DND-41 (cell line): Measurements from ENCODE around the gene DSCAM.

Experiments
- ATAC-seq: fragments of 200-7000 bp; cut with Tn5 transposase; 3 replicates; pipeline ENCODE4 v1.9.1; 2021; ENCODE audit warnings: low read depth; ENCODE audit not compliant: insufficient read depth
- DNase-seq: peaks from one replicate; pipeline ENCODE4 v3.0.0-alpha.2; 2020
- H2AFZ ChIP-seq: 2 replicates; pipeline ENCODE4 v1.6.0; 2012; ENCODE audit warnings: low read depth, low read length
- H3K27ac ChIP-seq: 2 replicates; pipeline ENCODE4 v1.5.1; 2012; ENCODE audit warnings: low read length, inconsistent platforms
- H3K27me3 ChIP-seq: fragments of 200-600 bp; sonication (generic); 2 replicates; pipeline ENCODE4 v1.6.0; 2012; ENCODE audit warnings: low read length, mild to moderate bottlenecking, inconsistent platforms; ENCODE audit not compliant: insufficient read depth, poor library complexity
- H3K36me3 ChIP-seq: 2 replicates; pipeline ENCODE4 v1.5.1; 2012; ENCODE audit warnings: low read length, inconsistent platforms; ENCODE audit not compliant: insufficient read depth
- H3K4me1 ChIP-seq: 2 replicates; pipeline ENCODE4 v1.5.1; 2012; ENCODE audit warnings: mild to moderate bottlenecking, low read length; ENCODE audit not compliant: insufficient read depth
- H3K4me2 ChIP-seq: 2 replicates; pipeline ENCODE4 v1.6.0; 2012; ENCODE audit warnings: mild to moderate bottlenecking, moderate library complexity, low read length, inconsistent platforms; ENCODE audit not compliant: insufficient read depth
- H3K4me3 ChIP-seq, 2 experiments: fragments of 200-600 bp in 1 of 2; shearing (Covaris generic) in 1 of 2; 2 replicates each; pipeline ENCODE4 v1.5.1; 2012 to 2016; ENCODE audit warnings: inconsistent platforms in 2 of 2, low read length in 2 of 2, mild to moderate bottlenecking in 2 of 2, low read depth in 1 of 2, moderate library complexity in 1 of 2
- H3K79me2 ChIP-seq: 2 replicates; pipeline ENCODE4 v1.6.0; 2012; ENCODE audit warnings: low read length, inconsistent platforms; ENCODE audit not compliant: insufficient read depth
- H3K9ac ChIP-seq: 2 replicates; pipeline ENCODE4 v1.6.0; 2012; ENCODE audit warnings: low read depth, mild to moderate bottlenecking, inconsistent platforms, low read length, moderate library complexity
- H3K9me3 ChIP-seq: 2 replicates; pipeline ENCODE4 v1.5.1; 2012; ENCODE audit warnings: low read length, moderate library complexity, mild to moderate bottlenecking, inconsistent platforms; ENCODE audit not compliant: insufficient read depth, severe bottlenecking
- H4K20me1 ChIP-seq: 2 replicates; pipeline ENCODE4 v1.6.0; 2012; ENCODE audit warnings: low read length; ENCODE audit not compliant: insufficient read depth
- EZH2 ChIP-seq: IDR thresholded peaks from 3 replicates; pipeline ENCODE4 v1.6.1; 2012; ENCODE audit warnings: borderline replicate concordance, low read depth, mild to moderate bottlenecking, moderate library complexity, low read length, inconsistent platforms; ENCODE audit not compliant: severe bottlenecking
- TF ChIP-seq, protein P1 (sequence below): IDR thresholded peaks from 2 replicates; pipeline ENCODE4 v1.5.1; 2012; ENCODE audit warnings: borderline replicate concordance, low read length, moderate library complexity, mild to moderate bottlenecking; ENCODE audit not compliant: poor library complexity, severe bottlenecking; ENCODE audit errors: extremely low read depth

The DSCAM gene

DNA sequence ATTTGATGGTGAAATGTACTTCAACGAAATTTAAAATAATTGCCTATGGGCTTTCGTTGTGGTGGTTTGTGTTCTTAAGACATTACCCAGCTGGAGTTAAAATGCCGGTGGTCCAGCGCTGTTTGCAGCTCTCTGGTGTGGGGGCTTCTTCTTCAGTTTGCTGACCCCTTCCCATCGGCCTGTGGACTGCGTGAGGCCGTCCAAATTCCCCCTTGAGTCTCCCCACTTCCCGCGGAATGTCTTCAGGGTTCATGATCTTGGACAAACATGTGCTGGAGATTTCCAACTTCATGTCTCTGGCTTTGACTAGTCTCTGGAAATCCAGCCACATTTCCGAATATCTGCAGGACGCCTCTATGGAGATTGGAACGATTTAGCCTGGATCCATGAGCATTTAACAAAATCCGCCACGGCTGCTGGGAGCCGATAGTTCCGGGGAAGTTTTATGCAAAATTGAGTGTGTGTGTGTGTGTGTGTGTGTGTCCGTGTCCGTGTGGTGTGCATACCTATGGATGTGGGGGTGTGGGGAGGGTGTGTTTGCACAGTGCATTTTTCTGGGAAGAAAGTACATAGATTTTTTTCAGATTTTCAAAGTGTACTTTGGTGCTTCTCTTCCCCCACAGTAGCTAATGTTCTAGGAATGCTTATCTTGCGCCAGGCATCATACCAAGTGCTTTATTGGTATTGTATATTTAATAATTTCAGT, 862.5 kb downstream of the DSCAM start:
- no peaks in the 10 kb centered on the region for H3K79me2 ChIP-seq
- H3K27ac ChIP-seq = no peak overlapping the region
- DNase-seq (no peak), ATAC-seq (no peak)
- no peaks in the 10 kb centered on the region for H3K36me3 ChIP-seq
- no peak overlapping the region for H3K9ac ChIP-seq
- H4K20me1 ChIP-seq = no peaks in the 10 kb centered on the region
- no peak overlapping the region for H2AFZ ChIP-seq
- no peak overlapping the region for H3K4me2 ChIP-seq
- peaks cover 4% of the 10 kb centered on the region for H3K27me3 ChIP-seq
- no peak for TF ChIP-seq EZH2
- TF ChIP-seq, protein P1, sequence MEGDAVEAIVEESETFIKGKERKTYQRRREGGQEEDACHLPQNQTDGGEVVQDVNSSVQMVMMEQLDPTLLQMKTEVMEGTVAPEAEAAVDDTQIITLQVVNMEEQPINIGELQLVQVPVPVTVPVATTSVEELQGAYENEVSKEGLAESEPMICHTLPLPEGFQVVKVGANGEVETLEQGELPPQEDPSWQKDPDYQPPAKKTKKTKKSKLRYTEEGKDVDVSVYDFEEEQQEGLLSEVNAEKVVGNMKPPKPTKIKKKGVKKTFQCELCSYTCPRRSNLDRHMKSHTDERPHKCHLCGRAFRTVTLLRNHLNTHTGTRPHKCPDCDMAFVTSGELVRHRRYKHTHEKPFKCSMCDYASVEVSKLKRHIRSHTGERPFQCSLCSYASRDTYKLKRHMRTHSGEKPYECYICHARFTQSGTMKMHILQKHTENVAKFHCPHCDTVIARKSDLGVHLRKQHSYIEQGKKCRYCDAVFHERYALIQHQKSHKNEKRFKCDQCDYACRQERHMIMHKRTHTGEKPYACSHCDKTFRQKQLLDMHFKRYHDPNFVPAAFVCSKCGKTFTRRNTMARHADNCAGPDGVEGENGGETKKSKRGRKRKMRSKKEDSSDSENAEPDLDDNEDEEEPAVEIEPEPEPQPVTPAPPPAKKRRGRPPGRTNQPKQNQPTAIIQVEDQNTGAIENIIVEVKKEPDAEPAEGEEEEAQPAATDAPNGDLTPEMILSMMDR = no peak
- H3K9me3 ChIP-seq = no peaks in the 10 kb centered on the region
- no peak overlapping the region for H3K4me3 ChIP-seq
- no peaks in the 10 kb centered on the region for H3K4me1 ChIP-seq

DNA sequence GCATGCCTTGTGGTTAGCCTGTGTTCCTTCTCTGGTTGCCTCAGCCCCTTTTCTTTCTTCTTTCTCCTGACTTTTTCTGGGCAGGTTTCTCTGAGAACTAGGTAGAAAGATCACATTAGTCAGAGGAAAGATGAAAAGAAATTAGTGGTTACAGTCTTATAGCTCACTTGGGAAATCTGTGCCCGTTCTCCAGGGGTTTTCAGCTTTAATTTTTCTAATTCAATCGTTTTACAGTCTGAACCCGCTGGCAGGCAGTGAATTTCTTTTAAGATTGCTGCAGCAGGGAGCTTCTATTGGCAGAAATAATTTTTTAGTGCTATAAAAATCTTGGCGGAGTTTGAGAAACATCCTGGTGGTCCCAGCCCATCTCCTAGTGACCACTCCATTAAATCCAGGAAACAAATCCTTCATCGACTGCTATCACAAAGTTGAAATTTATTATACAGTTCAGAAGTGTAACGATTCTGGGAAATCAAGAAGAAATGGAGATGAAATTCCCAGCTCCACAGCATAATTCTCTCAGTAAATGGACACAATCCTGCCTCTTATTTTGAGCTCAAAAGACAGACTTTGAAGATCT, 866.6 kb downstream of the DSCAM start:
- Histone ChIP-seq H3K79me2 (no peaks in the 10 kb centered on the region), H4K20me1 (no peaks in the 10 kb centered on the region), H3K4me1 (no peaks in the 10 kb centered on the region), H3K4me2 (no peak overlapping the region), H3K36me3 (no peaks in the 10 kb centered on the region), H3K4me3 (no peak overlapping the region), H3K9ac (no peak overlapping the region), H3K9me3 (no peaks in the 10 kb centered on the region), H3K27me3 (peaks cover 5% of the 10 kb centered on the region), H3K27ac (no peak overlapping the region), H2AFZ (no peak overlapping the region)
- DNase-seq = no peak
- no peak for TF ChIP-seq EZH2
- TF ChIP-seq, protein P1 = no peak
- no peak for ATAC-seq

DNA sequence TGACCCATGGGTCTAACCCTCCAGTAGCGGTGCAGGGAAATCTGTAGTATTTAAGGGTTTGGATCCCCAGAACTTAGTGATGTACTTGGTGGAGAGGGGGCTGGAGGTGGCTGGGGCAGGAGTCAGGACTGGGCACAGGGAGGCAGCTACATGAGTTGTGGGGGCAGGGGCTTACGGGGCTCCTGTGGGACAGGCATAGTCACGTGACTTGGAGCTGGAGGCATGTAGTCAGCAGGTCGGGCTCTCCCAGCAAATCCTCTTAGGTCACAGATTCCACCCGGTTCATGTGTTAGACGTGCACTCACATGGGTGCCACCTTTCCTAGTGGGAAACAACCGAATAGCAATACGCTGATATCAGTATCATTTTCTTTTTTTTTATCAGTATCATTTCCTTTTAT, 867.6 kb downstream of the DSCAM start:
- H3K27ac ChIP-seq = no peak overlapping the region
- H3K36me3 ChIP-seq = no peaks in the 10 kb centered on the region
- no peaks in the 10 kb centered on the region for H3K79me2 ChIP-seq
- H3K4me2 ChIP-seq = no peak overlapping the region
- peaks cover 6% of the 10 kb centered on the region for H3K27me3 ChIP-seq
- H3K9ac ChIP-seq = no peak overlapping the region
- H3K4me3 ChIP-seq = no peak overlapping the region
- no peak for ATAC-seq
- no peaks in the 10 kb centered on the region for H3K9me3 ChIP-seq
- TF ChIP-seq, protein P1 = no peak
- TF ChIP-seq EZH2 = no peak
- H4K20me1 ChIP-seq = no peaks in the 10 kb centered on the region
- H3K4me1 ChIP-seq = no peaks in the 10 kb centered on the region
- no peak overlapping the region for H2AFZ ChIP-seq
- no peak for DNase-seq
